HG02981 (cell line): ENCODE results near the gene RPS18.
A peak's percentile ranks its signal among the peaks of the same experiment; 100 is the strongest.
"Not testable (repeated sequence)": the region's sequence is repeated elsewhere in the genome, so short reads cannot be mapped to it uniquely, and the experiment has no call there.

Source experiments
- ATAC-seq: cut with Tn5 transposase; IDR thresholded peaks from one replicate; pipeline ENCODE4 v1.9.1; 2021; ENCODE audit warnings: mild to moderate bottlenecking, moderate library complexity; ENCODE audit not compliant: unreplicated experiment

RPS18 gene

GRCh38 chr6:33271468-33272274 is at the start of gene RPS18, which contains the start of gene VPS52:
RPS18 (plus strand) TSS chr6:33272075; CDS start chr6:33272120, 45 bp downstream.
VPS52 (minus strand) TSS chr6:33271876; CDS start chr6:33271675, 201 bp downstream.
- peak; percentile 83 for ATAC-seq

GRCh38 chr6:33226503-33227120 is 45.3 kb upstream of the RPS18 start:
- ATAC-seq, result not testable (repeated sequence)

- ATAC-seq, result no peak
These were observed 36.6 kb upstream of the RPS18 start for GRCh38 chr6:33235221-33235634.

GRCh38 chr6:33236328-33236727 is 35.5 kb upstream of the RPS18 start:
- ATAC-seq, result no peak

- no peak for ATAC-seq
These were observed 35.0 kb upstream of the RPS18 start for GRCh38 chr6:33236852-33237251.

- ATAC-seq, result no peak
These were observed 34.1 kb upstream of the RPS18 start for GRCh38 chr6:33237741-33238140.

GRCh38 chr6:33241968-33242367 is 29.9 kb upstream of the RPS18 start:
- ATAC-seq, result no peak

GRCh38 chr6:33243476-33243875 is 28.4 kb upstream of the RPS18 start:
- no peak for ATAC-seq

- ATAC-seq, result peak; percentile 41
These were observed 23.8 kb upstream of the RPS18 start for GRCh38 chr6:33247977-33248642.

GRCh38 chr6:33248643-33248931 is 23.3 kb upstream of the RPS18 start:
- peak; percentile 3 for ATAC-seq

- ATAC-seq, result peak; percentile 85
These were observed 22.7 kb upstream of the RPS18 start for GRCh38 chr6:33248932-33249731.

- peak; percentile 0 for ATAC-seq
These were observed 21.9 kb upstream of the RPS18 start for GRCh38 chr6:33249732-33250630.

- no peak for ATAC-seq
These were observed 21.1 kb upstream of the RPS18 start for GRCh38 chr6:33250731-33251130.

GRCh38 chr6:33251395-33252012 is 20.4 kb upstream of the RPS18 start:
- ATAC-seq, result no peak

- ATAC-seq, result no peak
These were observed 19.1 kb upstream of the RPS18 start for GRCh38 chr6:33252759-33253158.

GRCh38 chr6:33254591-33254990 is 17.3 kb upstream of the RPS18 start:
- no peak for ATAC-seq

- ATAC-seq, result no peak
These were observed 12.8 kb upstream of the RPS18 start for GRCh38 chr6:33259032-33259431.

- not testable (repeated sequence) for ATAC-seq
These were observed 9.4 kb upstream of the RPS18 start for GRCh38 chr6:33262490-33262889.

GRCh38 chr6:33264015-33264414 is 7.9 kb upstream of the RPS18 start:
- no peak for ATAC-seq

- no peak for ATAC-seq
These were observed 783 bp upstream of the RPS18 start for GRCh38 chr6:33271117-33271467.
